ENCODE data around the gene COPS7A.

GRCh38 chr12:6772726-6773589 is 49.1 kb downstream of the COPS7A start:
- TF ChIP-seq POLR2A (IDR thresholded peaks at IDR 0.05) = no peak
- no peak for TF ChIP-seq CTCF (IDR thresholded peaks at IDR 0.05 in 8 of 11, conservative IDR thresholded peaks at IDR 0.05 in 3 of 11)
- TF ChIP-seq POLR2AphosphoS5 (IDR thresholded peaks at IDR 0.05) = no peak

Measured in spleen (tissue), 7 donors.